Thoracic aorta (tissue), 2 donors: ENCODE data around the gene HIP1R. TPM values are rescaled to one million over a fixed set of nuclear protein-coding genes. Genes with fewer than 3 reads are reported as not detected.
"Not testable (repeated sequence)": the region's sequence is repeated elsewhere in the genome, so short reads cannot be mapped to it uniquely, and the experiment has no call there.

ENCODE experiments used
- ATAC-seq: fragments of 150-250 bp; one replicate; pipeline ENCODE4 v1.8.0; 2017; ENCODE audit warnings: low read depth; ENCODE audit not compliant: insufficient number of reproducible peaks, low FRiP score
- DNase-seq: peaks from one replicate; pipeline ENCODE4 v3.0.0-alpha.2; 2020; ENCODE audit warnings: low spot score
- H3K27ac ChIP-seq, 2 donors: fragments of 200-600 bp; sonication (generic); 1 replicate in 1 of 2; 2 replicates in 1 of 2; pipeline ENCODE4 v1.5.1; 2016; ENCODE audit warnings: mild to moderate bottlenecking in 2 of 2, moderate library complexity in 2 of 2
- H3K27me3 ChIP-seq: fragments of 200-600 bp; sonication (generic); replicated peaks from 2 replicates; pipeline ENCODE4 v1.6.0; 2016; ENCODE audit warnings: mild to moderate bottlenecking; ENCODE audit not compliant: insufficient read depth
- H3K36me3 ChIP-seq: fragments of 200-600 bp; sonication (generic); one replicate; pipeline ENCODE4 v1.5.1; 2016
- H3K4me1 ChIP-seq, 2 donors: fragments of 200-600 bp; sonication (generic); 1 replicate in 1 of 2; 2 replicates in 1 of 2; pipeline versions ENCODE4 v1.5.1 to v1.6.0; 2016; ENCODE audit warnings: low read depth in 2 of 2, mild to moderate bottlenecking in 1 of 2; ENCODE audit not compliant: control insufficient read depth in 1 of 2
- H3K4me3 ChIP-seq: fragments of 200-600 bp; sonication (generic); 2 replicates; pipeline ENCODE4 v1.5.1; 2016; ENCODE audit warnings: mild to moderate bottlenecking
- H3K9me3 ChIP-seq: fragments of 200-600 bp; sonication (generic); 2 replicates; pipeline ENCODE4 v1.5.1; 2016
- CTCF ChIP-seq: fragments of 200-600 bp; sonication (generic); IDR thresholded peaks from one replicate; pipeline ENCODE4 v1.5.1; 2019; ENCODE audit warnings: antibody characterized with exemption
- total RNA-seq, 2 donors: library from RNA; depleted of rRNA; stranded (reverse); fragments of >200 nt; gene quantifications; one replicate each; pipeline versions ENCODE4 v1.1.0 to v1.2.3, GENCODE V29; 2016

Gene HIP1R
- total RNA-seq, 2 donors from 2014 or later = 109 to 131 TPM

DNA sequence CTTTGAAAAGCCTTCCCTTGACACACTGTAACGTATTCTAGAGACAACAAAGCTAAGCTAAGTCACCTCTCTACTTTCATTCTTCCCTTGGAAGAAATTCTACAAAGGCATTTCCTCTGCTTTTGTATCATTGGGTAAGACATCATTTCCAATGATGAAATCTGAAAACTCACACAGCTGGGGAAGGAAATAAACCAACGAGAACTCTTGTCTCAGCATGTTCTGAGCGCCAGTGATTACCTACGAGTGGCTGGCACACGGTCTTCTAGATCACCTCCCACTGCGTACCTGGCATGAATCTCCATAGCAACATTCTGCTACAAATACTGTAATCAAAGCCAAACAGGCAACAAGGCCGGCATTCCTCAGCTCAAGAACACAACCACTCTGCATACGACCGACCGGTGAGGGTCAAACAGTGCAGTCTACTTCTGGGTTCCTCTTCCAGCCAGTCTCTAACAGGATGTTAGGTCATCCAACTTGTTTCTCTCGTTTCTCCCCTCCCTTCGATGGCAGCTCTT lies 53.0 kb downstream of the HIP1R start:
- DNase-seq = no peak
- ATAC-seq = no peak
- Histone ChIP-seq H3K4me3 (peak overlapping the region; percentile 40), H3K4me1 (peaks cover 48 to 74% of the 10 kb centered on the region in 2 donors), H3K27ac (peak overlapping the region; percentile 26 to 41), H3K9me3 (no peaks in the 10 kb centered on the region), H3K36me3 (no peaks in the 10 kb centered on the region), H3K27me3 (no peaks in the 10 kb centered on the region)
- TF ChIP-seq CTCF = no peak

DNA sequence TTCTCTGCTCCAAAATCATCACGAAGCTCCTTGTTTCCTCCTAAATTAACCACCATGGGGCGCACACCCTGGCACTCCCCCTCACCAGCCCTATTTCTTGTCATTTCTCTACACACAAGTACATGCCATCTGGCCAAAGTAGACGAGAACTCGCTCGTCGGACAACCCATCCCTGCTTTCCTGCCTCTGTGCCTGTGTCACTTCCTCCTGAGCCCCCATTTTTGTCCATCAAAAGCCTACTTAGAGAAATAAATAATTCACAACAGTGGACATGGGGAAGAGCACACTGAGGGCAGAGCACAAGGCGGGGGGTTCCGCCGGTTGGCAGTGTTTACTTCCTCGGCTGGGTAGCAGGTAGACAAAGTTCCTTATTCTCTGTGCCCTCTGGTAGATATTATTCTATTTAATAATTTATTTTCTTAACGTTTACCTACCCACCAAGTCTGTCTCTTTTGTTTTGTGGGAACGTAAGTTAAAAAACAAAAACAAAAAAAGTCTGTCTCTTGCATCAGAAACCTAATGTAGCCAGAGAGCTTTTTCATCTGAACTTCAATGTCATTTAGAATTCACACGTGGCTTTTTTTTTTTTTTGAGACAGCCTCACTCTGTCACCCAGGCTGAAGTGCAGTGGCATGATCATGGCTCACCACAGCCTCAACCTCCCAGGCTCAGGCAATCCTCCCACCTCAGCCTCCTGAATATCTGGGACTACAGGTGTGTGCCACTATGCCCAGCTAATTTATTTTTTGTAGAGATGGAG lies 54.7 kb downstream of the HIP1R start:
- Histone ChIP-seq H3K4me1 (peaks cover 55 to 77% of the 10 kb centered on the region in 2 donors), H3K9me3 (no peaks in the 10 kb centered on the region), H3K27me3 (no peaks in the 10 kb centered on the region), H3K27ac (peak overlapping the region in 1 of 2 donors; percentile 84), H3K4me3 (no peak overlapping the region), H3K36me3 (no peaks in the 10 kb centered on the region)
- no peak for ATAC-seq
- TF ChIP-seq CTCF = no peak
- DNase-seq = no peak

- H3K27ac ChIP-seq = peak overlapping the region; percentile 84 to 89
- ATAC-seq = no peak
- H3K9me3 ChIP-seq = no peaks in the 10 kb centered on the region
- no peak for TF ChIP-seq CTCF
- H3K36me3 ChIP-seq = no peaks in the 10 kb centered on the region
- no peak for DNase-seq
- no peaks in the 10 kb centered on the region for H3K27me3 ChIP-seq
- H3K4me3 ChIP-seq = peak overlapping the region; percentile 58
- H3K4me1 ChIP-seq = peaks cover 55 to 77% of the 10 kb centered on the region in 2 donors
Measured at GRCh38 chr12:122891661-122892525, 56.6 kb downstream of the HIP1R start.

GRCh38 chr12:122892724-122893123 lies 57.5 kb downstream of the HIP1R start:
- not testable (repeated sequence) for DNase-seq

GRCh38 chr12:122893208-122894153 lies 58.2 kb downstream of the HIP1R start:
- H3K36me3 ChIP-seq = no peaks in the 10 kb centered on the region
- peak overlapping the region; percentile 84 to 89 for H3K27ac ChIP-seq
- peaks cover 55 to 63% of the 10 kb centered on the region in 2 donors for H3K4me1 ChIP-seq
- ATAC-seq = no peak
- H3K27me3 ChIP-seq = no peaks in the 10 kb centered on the region
- H3K4me3 ChIP-seq = peak overlapping the region; percentile 91
- DNase-seq = no peak
- H3K9me3 ChIP-seq = no peaks in the 10 kb centered on the region
- TF ChIP-seq CTCF = no peak

More at GRCh38 chr12:122892724-122893123, 57.5 kb downstream of the HIP1R start:
- H3K9me3 ChIP-seq, ATAC-seq, H3K36me3 ChIP-seq, H3K4me3 ChIP-seq, H3K27me3 ChIP-seq: not testable (repeated sequence)
- H3K4me1 ChIP-seq = peaks cover 55 to 71% of the 10 kb centered on the region in 2 donors
- peak overlapping the region; percentile 84 to 89 for H3K27ac ChIP-seq
